M059J (cell line): Measurements from ENCODE around the gene TMEM204. TPM values are rescaled to one million over a fixed set of nuclear protein-coding genes. Genes with fewer than 3 reads are reported as not detected.

Experiments
- DNase-seq: peaks from one replicate; pipeline ENCODE4 v3.0.0-alpha.2; 2012; ENCODE audit warnings: low read depth
- total RNA-seq: library from RNA; depleted of rRNA; stranded (reverse); fragments of >200 nt; shearing (Covaris generic); gene quantifications from 2 replicates; pipeline ENCODE4 v1.2.3, GENCODE V29; 2014

The TMEM204 gene
- total RNA-seq, 1 experiment from 2014 or later, result not detected

- DNase-seq, result no peak
Measured at GRCh38 chr16:1520461-1520860, 13.0 kb upstream of the TMEM204 start.

GRCh38 chr16:1523581-1524245 is 9.8 kb upstream of the TMEM204 start:
- no peak for DNase-seq

GRCh38 chr16:1524366-1524765 is 9.1 kb upstream of the TMEM204 start:
- no peak for DNase-seq

GRCh38 chr16:1525871-1526607 is 7.4 kb upstream of the TMEM204 start:
- no peak for DNase-seq

- DNase-seq, result no peak
Measured at GRCh38 chr16:1526608-1527555, 6.6 kb upstream of the TMEM204 start.

GRCh38 chr16:1527836-1528811 is 5.3 kb upstream of the TMEM204 start:
- DNase-seq, result no peak

- DNase-seq, result no peak
Measured at GRCh38 chr16:1528921-1529537, 4.4 kb upstream of the TMEM204 start.

- no peak for DNase-seq
Measured at GRCh38 chr16:1530349-1530882, 3.0 kb upstream of the TMEM204 start.

- no peak for DNase-seq
Measured at GRCh38 chr16:1530883-1531637, 2.4 kb upstream of the TMEM204 start.

- DNase-seq, result no peak
Measured at GRCh38 chr16:1531638-1531910, 1.9 kb upstream of the TMEM204 start.

GRCh38 chr16:1532081-1532760 is 1.2 kb upstream of the TMEM204 start:
- no peak for DNase-seq

- DNase-seq, result no peak
Measured at GRCh38 chr16:1532771-1533170, 695 bp upstream of the TMEM204 start.

GRCh38 chr16:1534021-1535020 is 855 bp downstream of the TMEM204 start:
- no peak for DNase-seq

GRCh38 chr16:1535391-1536291 is 2.2 kb downstream of the TMEM204 start:
- DNase-seq, result no peak

GRCh38 chr16:1536601-1537000 is 3.1 kb downstream of the TMEM204 start:
- DNase-seq, result no peak

- DNase-seq, result no peak
Measured at GRCh38 chr16:1537138-1537577, 3.7 kb downstream of the TMEM204 start.

- DNase-seq, result no peak
Measured at GRCh38 chr16:1537763-1538289, 4.4 kb downstream of the TMEM204 start.
